ENCODE results near the gene FKBP1A.

Gene FKBP1A

GRCh38 chr20:1323830-1324597 is 68.8 kb downstream of the FKBP1A start:
- no peak overlapping the region for H3K9ac ChIP-seq
- no peaks in the 10 kb centered on the region for H3K36me3 ChIP-seq (ENCODE audit: control insufficient read depth, insufficient read depth, low read length)
- no peaks in the 10 kb centered on the region for H3K9me3 ChIP-seq (ENCODE audit: control insufficient read depth, low read length)
- H3K27ac ChIP-seq: peak overlapping the region; percentile 93
- TF ChIP-seq, protein P1, sequence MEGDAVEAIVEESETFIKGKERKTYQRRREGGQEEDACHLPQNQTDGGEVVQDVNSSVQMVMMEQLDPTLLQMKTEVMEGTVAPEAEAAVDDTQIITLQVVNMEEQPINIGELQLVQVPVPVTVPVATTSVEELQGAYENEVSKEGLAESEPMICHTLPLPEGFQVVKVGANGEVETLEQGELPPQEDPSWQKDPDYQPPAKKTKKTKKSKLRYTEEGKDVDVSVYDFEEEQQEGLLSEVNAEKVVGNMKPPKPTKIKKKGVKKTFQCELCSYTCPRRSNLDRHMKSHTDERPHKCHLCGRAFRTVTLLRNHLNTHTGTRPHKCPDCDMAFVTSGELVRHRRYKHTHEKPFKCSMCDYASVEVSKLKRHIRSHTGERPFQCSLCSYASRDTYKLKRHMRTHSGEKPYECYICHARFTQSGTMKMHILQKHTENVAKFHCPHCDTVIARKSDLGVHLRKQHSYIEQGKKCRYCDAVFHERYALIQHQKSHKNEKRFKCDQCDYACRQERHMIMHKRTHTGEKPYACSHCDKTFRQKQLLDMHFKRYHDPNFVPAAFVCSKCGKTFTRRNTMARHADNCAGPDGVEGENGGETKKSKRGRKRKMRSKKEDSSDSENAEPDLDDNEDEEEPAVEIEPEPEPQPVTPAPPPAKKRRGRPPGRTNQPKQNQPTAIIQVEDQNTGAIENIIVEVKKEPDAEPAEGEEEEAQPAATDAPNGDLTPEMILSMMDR (IDR thresholded peaks at IDR 0.05): no peak
- no peak overlapping the region for H3K4me2 ChIP-seq (ENCODE audit: low read length)
- peak overlapping the region; percentile 92 for H2AFZ ChIP-seq
- H3K4me3 ChIP-seq (ENCODE audit: low read depth, low read length): no peak overlapping the region
- no peaks in the 10 kb centered on the region for H3K27me3 ChIP-seq (ENCODE audit: control insufficient read depth, insufficient read depth, low read length)
- peaks cover 8% of the 10 kb centered on the region for H3K79me2 ChIP-seq
- peaks cover 23% of the 10 kb centered on the region for H3K4me1 ChIP-seq

DNA sequence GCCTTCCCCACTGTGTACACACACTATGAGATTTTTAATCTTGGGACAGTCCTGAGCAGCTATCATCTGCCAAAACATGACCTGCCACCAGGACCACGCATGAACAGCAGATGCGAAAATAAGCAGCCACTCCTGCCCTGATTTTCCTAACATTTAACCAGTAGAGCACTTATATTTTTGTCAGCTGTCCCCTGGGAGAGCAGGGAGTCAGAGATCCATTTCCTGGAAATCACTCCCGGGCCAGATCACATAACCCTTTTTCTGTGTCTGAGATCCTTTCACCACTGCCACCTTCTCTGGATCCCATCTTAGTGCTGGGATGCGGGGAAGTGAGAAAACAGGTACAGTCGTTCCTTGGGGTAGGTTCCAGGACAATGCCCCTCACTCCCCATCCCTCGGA is 69.6 kb downstream of the FKBP1A start:
- no peaks in the 10 kb centered on the region for H3K9me3 ChIP-seq (ENCODE audit: control insufficient read depth, low read length)
- no peak overlapping the region for H3K4me2 ChIP-seq (ENCODE audit: low read length)
- H2AFZ ChIP-seq: no peak overlapping the region
- no peaks in the 10 kb centered on the region for H3K27me3 ChIP-seq (ENCODE audit: control insufficient read depth, insufficient read depth, low read length)
- H3K79me2 ChIP-seq: peaks cover 8% of the 10 kb centered on the region
- no peak overlapping the region for H3K4me3 ChIP-seq (ENCODE audit: low read depth, low read length)
- H3K4me1 ChIP-seq: peaks cover 15% of the 10 kb centered on the region
- H3K9ac ChIP-seq: no peak overlapping the region
- H3K36me3 ChIP-seq (ENCODE audit: control insufficient read depth, insufficient read depth, low read length): no peaks in the 10 kb centered on the region
- peak overlapping the region; percentile 63 for H3K27ac ChIP-seq
- TF ChIP-seq, protein P1 (IDR thresholded peaks at IDR 0.05): no peak

DNA sequence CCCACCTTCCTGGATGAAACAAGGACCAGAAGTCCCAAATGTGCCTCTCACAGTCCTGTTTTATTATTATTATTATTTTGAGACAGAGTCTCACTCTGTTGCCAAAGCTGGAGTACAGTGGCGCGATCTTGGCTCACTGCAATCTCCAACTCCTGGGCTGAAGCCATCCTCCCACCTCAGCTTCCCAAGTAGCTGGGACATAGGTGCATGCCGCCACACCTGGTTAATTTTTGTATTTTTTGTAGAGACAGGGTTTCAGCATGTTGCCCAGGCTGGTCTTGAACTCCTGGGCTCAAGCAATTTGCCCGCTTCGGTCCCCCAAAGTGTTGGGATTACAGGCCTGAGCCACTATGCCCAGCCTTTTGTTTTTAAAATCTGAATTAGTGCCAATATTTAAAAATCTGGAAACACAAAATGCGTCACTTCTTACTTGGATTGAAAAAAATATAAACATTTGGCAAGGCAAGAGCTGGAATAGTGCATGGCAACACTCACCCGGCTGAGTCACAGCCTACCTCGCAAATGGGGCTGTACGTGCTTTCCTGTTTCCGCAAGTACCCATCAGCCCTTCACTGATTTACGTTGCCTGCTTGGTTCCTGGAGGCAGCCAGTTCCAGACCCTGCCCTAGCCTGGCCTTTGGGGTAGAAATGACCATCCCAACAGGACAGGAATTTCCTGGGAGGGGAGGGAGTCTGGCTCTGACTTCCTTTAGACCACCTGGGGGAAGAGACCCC is 70.2 kb downstream of the FKBP1A start:
- H3K27ac ChIP-seq: peak overlapping the region; percentile 63
- no peak overlapping the region for H2AFZ ChIP-seq
- H3K4me2 ChIP-seq (ENCODE audit: low read length): no peak overlapping the region
- H3K9me3 ChIP-seq (ENCODE audit: control insufficient read depth, low read length): no peaks in the 10 kb centered on the region
- peaks cover 6% of the 10 kb centered on the region for H3K79me2 ChIP-seq
- no peak overlapping the region for H3K9ac ChIP-seq
- no peaks in the 10 kb centered on the region for H3K36me3 ChIP-seq (ENCODE audit: control insufficient read depth, insufficient read depth, low read length)
- H3K4me3 ChIP-seq (ENCODE audit: low read depth, low read length): no peak overlapping the region
- TF ChIP-seq, protein P1 (IDR thresholded peaks at IDR 0.05): no peak
- H3K4me1 ChIP-seq: peaks cover 12% of the 10 kb centered on the region
- H3K27me3 ChIP-seq (ENCODE audit: control insufficient read depth, insufficient read depth, low read length): no peaks in the 10 kb centered on the region

DNA sequence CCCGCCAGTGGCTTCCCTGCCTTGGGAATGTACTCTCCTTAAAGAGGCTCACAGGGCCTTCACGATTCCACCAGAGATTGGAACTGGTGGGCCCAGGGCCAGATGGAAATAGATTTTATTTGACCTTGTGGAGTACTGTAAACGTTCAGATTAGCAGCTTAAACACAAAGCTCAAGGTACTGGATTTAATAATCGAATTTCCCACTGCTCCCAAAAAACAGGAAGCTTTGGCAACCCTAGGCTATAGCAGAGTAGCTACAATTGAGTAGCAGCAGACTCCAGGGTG is 71.3 kb downstream of the FKBP1A start:
- no peaks in the 10 kb centered on the region for H3K36me3 ChIP-seq (ENCODE audit: control insufficient read depth, insufficient read depth, low read length)
- peak overlapping the region; percentile 63 for H3K27ac ChIP-seq
- no peak overlapping the region for H3K4me2 ChIP-seq (ENCODE audit: low read length)
- peaks cover 8% of the 10 kb centered on the region for H3K4me1 ChIP-seq
- no peaks in the 10 kb centered on the region for H3K9me3 ChIP-seq (ENCODE audit: control insufficient read depth, low read length)
- H2AFZ ChIP-seq: no peak overlapping the region
- TF ChIP-seq, protein P1 (IDR thresholded peaks at IDR 0.05): no peak
- H3K27me3 ChIP-seq (ENCODE audit: control insufficient read depth, insufficient read depth, low read length): no peaks in the 10 kb centered on the region
- no peak overlapping the region for H3K4me3 ChIP-seq (ENCODE audit: low read depth, low read length)
- H3K79me2 ChIP-seq: peaks cover 3% of the 10 kb centered on the region
- H3K9ac ChIP-seq: no peak overlapping the region

Measured in parathyroid adenoma (tissue), 2 donors.